HK-2 (cell line): ENCODE results near the gene RTN4.

Experiments used
- DNase-seq: peaks from one replicate; pipeline ENCODE4 v3.0.0-alpha.2; 2018; ENCODE audit not compliant: unreplicated experiment

Gene RTN4

GRCh38 chr2:54950811-54951210 lies 99.4 kb downstream of the RTN4 start:
- DNase-seq: no peak

- no peak for DNase-seq
Observed at GRCh38 chr2:54949431-54949830, 100.8 kb downstream of the RTN4 start.

- no peak for DNase-seq
Observed at GRCh38 chr2:54948120-54948519, 102.1 kb downstream of the RTN4 start.

GRCh38 chr2:54947646-54948045 lies 102.6 kb downstream of the RTN4 start:
- DNase-seq: no peak

GRCh38 chr2:54947136-54947535 lies 103.1 kb downstream of the RTN4 start:
- DNase-seq: no peak

- no peak for DNase-seq
Observed at GRCh38 chr2:54946220-54946805, 103.9 kb downstream of the RTN4 start.

GRCh38 chr2:54945391-54946219 lies 104.6 kb downstream of the RTN4 start:
- DNase-seq: no peak

- DNase-seq: no peak
Observed at GRCh38 chr2:54944724-54945326, 105.4 kb downstream of the RTN4 start.

- no peak for DNase-seq
Observed at GRCh38 chr2:54942373-54942772, 107.9 kb downstream of the RTN4 start.

GRCh38 chr2:54941248-54941984 lies 108.8 kb downstream of the RTN4 start:
- DNase-seq: no peak

- no peak for DNase-seq
Observed at GRCh38 chr2:54940723-54941122, 109.5 kb downstream of the RTN4 start.

- DNase-seq: no peak
Observed at GRCh38 chr2:54939446-54940118, 110.7 kb downstream of the RTN4 start.

- DNase-seq: no peak
Observed at GRCh38 chr2:54936766-54937165, 113.5 kb downstream of the RTN4 start.

- DNase-seq: no peak
Observed at GRCh38 chr2:54935389-54935788, 114.9 kb downstream of the RTN4 start.

GRCh38 chr2:54931473-54931872 lies 118.8 kb downstream of the RTN4 start:
- DNase-seq: no peak

- DNase-seq: no peak
Observed at GRCh38 chr2:54928719-54929118, 121.5 kb downstream of the RTN4 start.

GRCh38 chr2:54927751-54928615 lies 122.3 kb downstream of the RTN4 start:
- DNase-seq: no peak

GRCh38 chr2:54927085-54927750 lies 123.0 kb downstream of the RTN4 start:
- no peak for DNase-seq

GRCh38 chr2:54925022-54925421 lies 125.2 kb downstream of the RTN4 start:
- DNase-seq: no peak

- DNase-seq: no peak
Observed at GRCh38 chr2:54924121-54924520, 126.1 kb downstream of the RTN4 start.
